Activated CD4-positive, alpha-beta memory T cell treated with anti-CD3 and anti-CD28 coated beads, Interleukin-2, amount 10 ng/mL, durations not matched to agents 7 days and 5 days (primary cell): Measurements from ENCODE around the gene LANCL1. TPM values are rescaled to one million over a fixed set of nuclear protein-coding genes. Genes with fewer than 3 reads are reported as not detected.

Experiments
- CTCF ChIA-PET: fragments of 350-600 bp; sonication (Branson Sonifier 250); formaldehyde crosslinking; loops from one replicate; lab custom pipeline; 2021; ENCODE audit warnings: antibody characterized with exemption, inconsistent platforms; lab: Charles Lee
- POLR2A ChIA-PET: fragments of 350-600 bp; sonication (Branson Sonifier 250); formaldehyde crosslinking; loops from one replicate; lab custom pipeline; 2021; ENCODE audit warnings: antibody characterized with exemption; lab: Charles Lee
- DNase-seq: peaks from one replicate; pipeline ENCODE4 v3.0.0-alpha.2; 2020
- H3K27ac Mint-ChIP-seq: one replicate; pipeline ENCODE4 v1.8.0; 2021; ENCODE audit warnings: mild to moderate bottlenecking, mixed read lengths
- H3K27me3 Mint-ChIP-seq: one replicate; pipeline ENCODE4 v1.8.0; 2021; ENCODE audit warnings: mixed read lengths
- H3K36me3 Mint-ChIP-seq: one replicate; pipeline ENCODE4 v1.8.0; 2021; ENCODE audit warnings: low read depth, mixed read lengths
- H3K4me1 Mint-ChIP-seq: one replicate; pipeline ENCODE4 v1.8.0; 2021; ENCODE audit warnings: mixed read lengths
- H3K4me3 Mint-ChIP-seq: one replicate; pipeline ENCODE4 v1.8.0; 2021; ENCODE audit warnings: mild to moderate bottlenecking, mixed read lengths
- H3K9me3 Mint-ChIP-seq: one replicate; pipeline ENCODE4 v1.8.0; 2021; ENCODE audit warnings: mixed read lengths
- total RNA-seq, 2 experiments: library from RNA; stranded (reverse); gene quantifications; one replicate each; pipeline ENCODE4 v1.2.3, GENCODE V29; 2021

Gene LANCL1
- total RNA-seq = 10 to 100 TPM; 40.0 to 43.5 TPM

- Mint-ChIP-seq H3K27me3 (no peaks in the 10 kb centered on the region), H3K36me3 (peaks cover 25% of the 10 kb centered on the region), H3K27ac (peak within 1 kb of the TSS; percentile 96), H3K9me3 (no peaks in the 10 kb centered on the region), H3K4me3 (peak within 1 kb of the TSS; percentile 99), H3K4me1 (peaks cover 49% of the 10 kb centered on the region)
- ChIA-PET POLR2A (no interaction called here), CTCF (interaction anchor here (0.9 to 1.4 kb wide), 3 partner anchors 13 to 28 kb away, joined by 3 to 5 read pairs (median 3); no protein-coding TSS in a partner anchor)
- DNase-seq = peak; percentile 88
Observed at GRCh38 chr2:210476194-210477128, at the start of gene LANCL1. TSS of gene LANCL1 (minus strand) at chr2:210476759. CDS start at chr2:210476396, 363 bp downstream.

GRCh38 chr2:210524533-210524932 lies 48.0 kb upstream of the LANCL1 start:
- Mint-ChIP-seq H3K36me3 (no peaks in the 10 kb centered on the region), H3K9me3 (no peaks in the 10 kb centered on the region), H3K27ac (no peak overlapping the region), H3K27me3 (peaks cover 2% of the 10 kb centered on the region), H3K4me1 (peaks cover 2% of the 10 kb centered on the region), H3K4me3 (no peak overlapping the region)
- ChIA-PET CTCF (interaction anchor here (2.1 kb wide), 1 partner anchor 22 kb away, joined by 6 read pairs; no protein-coding TSS in a partner anchor), POLR2A (no interaction called here)
- DNase-seq = no peak

GRCh38 chr2:210523650-210524289 lies 47.2 kb upstream of the LANCL1 start:
- DNase-seq = no peak
- H3K27me3 Mint-ChIP-seq = peaks cover 3% of the 10 kb centered on the region
- peaks cover 4% of the 10 kb centered on the region for H3K4me1 Mint-ChIP-seq
- H3K4me3 Mint-ChIP-seq = no peak overlapping the region
- POLR2A ChIA-PET = no interaction called here
- CTCF ChIA-PET = interaction anchor here (2.1 kb wide), 1 partner anchor 21 kb away, joined by 6 read pairs; no protein-coding TSS in a partner anchor
- H3K36me3 Mint-ChIP-seq = no peaks in the 10 kb centered on the region
- no peak overlapping the region for H3K27ac Mint-ChIP-seq
- H3K9me3 Mint-ChIP-seq = no peaks in the 10 kb centered on the region

- Mint-ChIP-seq H3K9me3 (no peaks in the 10 kb centered on the region), H3K36me3 (no peaks in the 10 kb centered on the region), H3K27me3 (peaks cover 3% of the 10 kb centered on the region), H3K4me1 (peaks cover 4% of the 10 kb centered on the region), H3K4me3 (no peak overlapping the region), H3K27ac (no peak overlapping the region)
- no peak for DNase-seq
- ChIA-PET CTCF (interaction anchor here (1.0 kb wide), 1 partner anchor 19 kb away, joined by 3 read pairs; no protein-coding TSS in a partner anchor), POLR2A (no interaction called here)
Observed at GRCh38 chr2:210522399-210522798, 45.8 kb upstream of the LANCL1 start.

GRCh38 chr2:210519594-210519993 lies 43.0 kb upstream of the LANCL1 start:
- Mint-ChIP-seq H3K4me1 (peaks cover 4% of the 10 kb centered on the region), H3K36me3 (no peaks in the 10 kb centered on the region), H3K27me3 (peaks cover 19% of the 10 kb centered on the region), H3K9me3 (no peaks in the 10 kb centered on the region), H3K27ac (no peak overlapping the region), H3K4me3 (no peak overlapping the region)
- DNase-seq = no peak
- ChIA-PET CTCF (interaction anchor here (1.5 kb wide), 1 partner anchor 17 kb away, joined by 4 read pairs; no protein-coding TSS in a partner anchor), POLR2A (no interaction called here)

- CTCF ChIA-PET = no interaction called here
- DNase-seq = no peak
- POLR2A ChIA-PET = no interaction called here
- Mint-ChIP-seq H3K27ac (no peak overlapping the region), H3K4me1 (peaks cover 4% of the 10 kb centered on the region), H3K36me3 (no peaks in the 10 kb centered on the region), H3K27me3 (peaks cover 26% of the 10 kb centered on the region), H3K9me3 (no peaks in the 10 kb centered on the region), H3K4me3 (no peak overlapping the region)
Observed at GRCh38 chr2:210517264-210517663, 40.7 kb upstream of the LANCL1 start.

GRCh38 chr2:210515911-210516310 lies 39.4 kb upstream of the LANCL1 start:
- H3K27me3 Mint-ChIP-seq = peaks cover 26% of the 10 kb centered on the region
- no peak for DNase-seq
- no peaks in the 10 kb centered on the region for H3K9me3 Mint-ChIP-seq
- ChIA-PET CTCF (no interaction called here), POLR2A (no interaction called here)
- H3K4me3 Mint-ChIP-seq = no peak overlapping the region
- H3K36me3 Mint-ChIP-seq = no peaks in the 10 kb centered on the region
- no peak overlapping the region for H3K27ac Mint-ChIP-seq
- peaks cover 4% of the 10 kb centered on the region for H3K4me1 Mint-ChIP-seq

- no peak for DNase-seq
- CTCF ChIA-PET = interaction anchor here (1.1 to 2.5 kb wide), 14 partner anchors 8 to 278 kb away, joined by 3 to 11 read pairs (median 5); no protein-coding TSS in a partner anchor
- peaks cover 12% of the 10 kb centered on the region for H3K27me3 Mint-ChIP-seq
- no peaks in the 10 kb centered on the region for H3K36me3 Mint-ChIP-seq
- no peak overlapping the region for H3K4me3 Mint-ChIP-seq
- peaks cover 2% of the 10 kb centered on the region for H3K4me1 Mint-ChIP-seq
- POLR2A ChIA-PET = no interaction called here
- H3K27ac Mint-ChIP-seq = no peak overlapping the region
- H3K9me3 Mint-ChIP-seq = no peaks in the 10 kb centered on the region
Observed at GRCh38 chr2:210503725-210504191, 27.2 kb upstream of the LANCL1 start.

- Mint-ChIP-seq H3K4me3 (no peak overlapping the region), H3K9me3 (no peaks in the 10 kb centered on the region), H3K27me3 (peaks cover 12% of the 10 kb centered on the region), H3K27ac (no peak overlapping the region), H3K4me1 (peaks cover 2% of the 10 kb centered on the region), H3K36me3 (no peaks in the 10 kb centered on the region)
- DNase-seq = peak; percentile 21
- ChIA-PET CTCF (interaction anchor here (0.8 to 2.5 kb wide), 17 partner anchors 9 to 278 kb away, joined by 3 to 11 read pairs (median 4); no protein-coding TSS in a partner anchor), POLR2A (no interaction called here)
Observed at GRCh38 chr2:210503001-210503623, 26.6 kb upstream of the LANCL1 start.

GRCh38 chr2:210496512-210496911 lies 20.0 kb upstream of the LANCL1 start:
- no peaks in the 10 kb centered on the region for H3K9me3 Mint-ChIP-seq
- H3K36me3 Mint-ChIP-seq = no peaks in the 10 kb centered on the region
- CTCF ChIA-PET = no interaction called here
- no peak overlapping the region for H3K4me3 Mint-ChIP-seq
- POLR2A ChIA-PET = no interaction called here
- H3K27ac Mint-ChIP-seq = no peak overlapping the region
- no peaks in the 10 kb centered on the region for H3K4me1 Mint-ChIP-seq
- H3K27me3 Mint-ChIP-seq = peaks cover 2% of the 10 kb centered on the region
- DNase-seq = no peak

- POLR2A ChIA-PET = no interaction called here
- Mint-ChIP-seq H3K36me3 (no peaks in the 10 kb centered on the region), H3K27ac (no peak overlapping the region), H3K9me3 (no peaks in the 10 kb centered on the region), H3K4me1 (no peaks in the 10 kb centered on the region), H3K27me3 (peaks cover 2% of the 10 kb centered on the region), H3K4me3 (no peak overlapping the region)
- DNase-seq = no peak
- CTCF ChIA-PET = interaction anchor here (2.4 kb wide), 1 partner anchor 10 kb away, joined by 11 read pairs; no protein-coding TSS in a partner anchor
Observed at GRCh38 chr2:210493528-210493927, 17.0 kb upstream of the LANCL1 start.

GRCh38 chr2:210481601-210482175 lies 5.1 kb upstream of the LANCL1 start:
- Mint-ChIP-seq H3K27ac (no peak overlapping the region), H3K27me3 (no peaks in the 10 kb centered on the region), H3K4me1 (peaks cover 26% of the 10 kb centered on the region), H3K36me3 (no peaks in the 10 kb centered on the region), H3K4me3 (no peak overlapping the region), H3K9me3 (peaks cover 12% of the 10 kb centered on the region)
- DNase-seq = no peak
- ChIA-PET CTCF (interaction anchor here (2.7 kb wide), 1 partner anchor 22 kb away, joined by 9 read pairs; no protein-coding TSS in a partner anchor), POLR2A (no interaction called here)
